DOHH2 (cell line): ENCODE measurements around the gene COL4A1.

Experiments used
- H3F3A ChIP-seq: fragments of 200-600 bp; sonication (generic), shearing (Covaris generic); 2 replicates; pipeline ENCODE4 v1.6.0; 2016; ENCODE audit warnings: antibody characterized with exemption, mild to moderate bottlenecking; ENCODE audit not compliant: control insufficient read depth, insufficient read depth
- H3K27ac ChIP-seq: fragments of 200-600 bp; sonication (generic); 2 replicates; pipeline ENCODE4 v1.5.1; 2014; ENCODE audit warnings: low read depth, mild to moderate bottlenecking, low read length, moderate library complexity
- H3K27me3 ChIP-seq: fragments of 200-600 bp; sonication (generic); 2 replicates; pipeline ENCODE4 v1.6.1; 2014; ENCODE audit warnings: mild to moderate bottlenecking, low read length, mixed read lengths; ENCODE audit not compliant: control insufficient read depth
- H3K36me3 ChIP-seq: fragments of 200-600 bp; sonication (generic); 2 replicates; pipeline ENCODE4 v1.6.1; 2014; ENCODE audit warnings: mild to moderate bottlenecking, low read length, moderate library complexity, mixed read lengths; ENCODE audit not compliant: control insufficient read depth
- H3K4me1 ChIP-seq: fragments of 200-600 bp; sonication (generic); 2 replicates; pipeline ENCODE4 v1.6.1; 2014; ENCODE audit warnings: mild to moderate bottlenecking, low read length, mixed read lengths; ENCODE audit not compliant: control insufficient read depth
- H3K4me2 ChIP-seq: fragments of 200-600 bp; sonication (generic); 2 replicates; pipeline ENCODE4 v1.6.0; 2014; ENCODE audit warnings: mild to moderate bottlenecking, low read length, moderate library complexity
- H3K4me3 ChIP-seq: fragments of 200-600 bp; sonication (generic); 2 replicates; pipeline ENCODE4 v1.5.1; 2014; ENCODE audit warnings: mild to moderate bottlenecking, low read length, mixed read lengths
- H3K79me2 ChIP-seq: fragments of 200-600 bp; sonication (generic); 2 replicates; pipeline ENCODE4 v1.6.1; 2014; ENCODE audit warnings: mild to moderate bottlenecking, low read length, mixed read lengths; ENCODE audit not compliant: control insufficient read depth
- H3K9me2 ChIP-seq: fragments of 200-600 bp; sonication (generic); replicated peaks from 2 replicates; pipeline ENCODE4 v1.6.1; 2014; ENCODE audit warnings: mild to moderate bottlenecking, low read length, mixed read lengths; ENCODE audit not compliant: control insufficient read depth
- H3K9me3 ChIP-seq: fragments of 200-600 bp; sonication (generic); 2 replicates; pipeline ENCODE4 v1.6.1; 2014; ENCODE audit warnings: antibody characterized with exemption, low read length, mixed read lengths; ENCODE audit not compliant: control insufficient read depth, insufficient read depth
- H4K20me1 ChIP-seq: fragments of 200-600 bp; sonication (generic); 2 replicates; pipeline ENCODE4 v1.6.0; 2014; ENCODE audit warnings: low read depth, mild to moderate bottlenecking, antibody characterized with exemption, low read length, moderate library complexity; ENCODE audit not compliant: control insufficient read depth, insufficient read depth
- CTCF ChIP-seq: fragments of 200-600 bp; sonication (generic); IDR thresholded peaks from one replicate; pipeline ENCODE4 v1.5.1; 2014; ENCODE audit warnings: antibody characterized with exemption, mild to moderate bottlenecking, low read depth, low read length; ENCODE audit not compliant: poor library complexity, severe bottlenecking
- EZH2phosphoT487 ChIP-seq: fragments of 200-600 bp; sonication (generic); IDR thresholded peaks from 2 replicates; pipeline ENCODE4 v1.6.1; 2017; ENCODE audit warnings: borderline replicate concordance, mild to moderate bottlenecking, antibody characterized with exemption, low read length, moderate library complexity, mixed read lengths

COL4A1 gene

GRCh38 chr13:110328573-110328972 lies 21.6 kb upstream of the COL4A1 start:
- Histone ChIP-seq H3K4me1 (no peaks in the 10 kb centered on the region), H3K9me2 (no peaks in the 10 kb centered on the region), H3K4me2 (no peak overlapping the region), H4K20me1 (no peaks in the 10 kb centered on the region), H3K27me3 (no peaks in the 10 kb centered on the region), H3K79me2 (no peaks in the 10 kb centered on the region), H3K36me3 (no peaks in the 10 kb centered on the region), H3K27ac (no peak overlapping the region), H3K4me3 (no peak overlapping the region), H3F3A (no peaks in the 10 kb centered on the region), H3K9me3 (no peaks in the 10 kb centered on the region)
- TF ChIP-seq CTCF (no peak), EZH2phosphoT487 (no peak)

- Histone ChIP-seq H3K79me2 (no peaks in the 10 kb centered on the region), H4K20me1 (no peaks in the 10 kb centered on the region), H3K4me2 (no peak overlapping the region)
Observed at GRCh38 chr13:110327051-110327721, 20.2 kb upstream of the COL4A1 start.

GRCh38 chr13:110326263-110326904 lies 19.4 kb upstream of the COL4A1 start:
- H3K79me2 ChIP-seq = no peaks in the 10 kb centered on the region
- no peak overlapping the region for H3K4me3 ChIP-seq
- TF ChIP-seq EZH2phosphoT487 (no peak), CTCF (no peak)
- no peaks in the 10 kb centered on the region for H3K27me3 ChIP-seq
- H3K4me1 ChIP-seq = no peaks in the 10 kb centered on the region
- no peaks in the 10 kb centered on the region for H3K36me3 ChIP-seq
- no peak overlapping the region for H3K4me2 ChIP-seq
- H3K9me3 ChIP-seq = no peaks in the 10 kb centered on the region
- H4K20me1 ChIP-seq = no peaks in the 10 kb centered on the region
- no peaks in the 10 kb centered on the region for H3F3A ChIP-seq
- H3K9me2 ChIP-seq = no peaks in the 10 kb centered on the region
- H3K27ac ChIP-seq = no peak overlapping the region

More at GRCh38 chr13:110327051-110327721, 20.2 kb upstream of the COL4A1 start:
- H3K4me3 ChIP-seq = no peak overlapping the region
- no peaks in the 10 kb centered on the region for H3K9me3 ChIP-seq
- H3K4me1 ChIP-seq = no peaks in the 10 kb centered on the region
- no peaks in the 10 kb centered on the region for H3K36me3 ChIP-seq
- H3K27ac ChIP-seq = no peak overlapping the region
- TF ChIP-seq EZH2phosphoT487 (no peak), CTCF (no peak)
- H3K9me2 ChIP-seq = no peaks in the 10 kb centered on the region
- no peaks in the 10 kb centered on the region for H3F3A ChIP-seq
- H3K27me3 ChIP-seq = no peaks in the 10 kb centered on the region
